HG03175 (cell line): ENCODE measurements around the gene KLK10.
"Not testable (repeated sequence)": the region's sequence is repeated elsewhere in the genome, so short reads cannot be mapped to it uniquely, and the experiment has no call there.

ENCODE experiments used
- ATAC-seq: cut with Tn5 transposase; IDR thresholded peaks from one replicate; pipeline ENCODE4 v1.9.1; 2021; ENCODE audit warnings: mild to moderate bottlenecking, moderate library complexity; ENCODE audit not compliant: unreplicated experiment

KLK10 gene

DNA sequence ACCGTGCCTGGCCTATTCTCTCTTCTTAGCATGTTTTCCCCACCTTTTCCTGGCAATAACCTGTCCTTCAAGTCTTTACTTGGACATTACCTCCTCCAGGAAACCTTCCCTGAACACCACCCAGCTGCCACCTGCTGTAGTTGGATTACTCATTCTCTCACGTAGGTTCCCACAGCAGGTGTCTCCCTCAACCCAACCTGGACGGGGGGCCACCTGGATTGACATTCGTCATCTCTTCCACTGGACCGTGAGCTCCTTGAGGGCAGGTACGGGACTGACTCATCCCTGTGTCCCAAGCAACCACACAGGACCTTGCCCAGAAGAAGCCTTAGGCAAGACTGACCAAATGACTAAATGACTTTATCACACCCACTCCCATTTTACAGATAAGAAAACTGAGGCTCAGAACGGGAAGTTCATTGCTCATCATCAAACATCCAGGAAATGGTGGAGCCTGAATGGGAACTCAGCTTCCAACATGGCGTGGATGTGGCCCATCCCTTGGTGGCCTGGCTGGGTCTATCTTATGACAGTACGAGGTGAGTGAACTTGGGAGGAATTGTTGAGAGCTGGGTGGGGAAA lies 46.6 kb downstream of the KLK10 start:
- ATAC-seq: no peak

DNA sequence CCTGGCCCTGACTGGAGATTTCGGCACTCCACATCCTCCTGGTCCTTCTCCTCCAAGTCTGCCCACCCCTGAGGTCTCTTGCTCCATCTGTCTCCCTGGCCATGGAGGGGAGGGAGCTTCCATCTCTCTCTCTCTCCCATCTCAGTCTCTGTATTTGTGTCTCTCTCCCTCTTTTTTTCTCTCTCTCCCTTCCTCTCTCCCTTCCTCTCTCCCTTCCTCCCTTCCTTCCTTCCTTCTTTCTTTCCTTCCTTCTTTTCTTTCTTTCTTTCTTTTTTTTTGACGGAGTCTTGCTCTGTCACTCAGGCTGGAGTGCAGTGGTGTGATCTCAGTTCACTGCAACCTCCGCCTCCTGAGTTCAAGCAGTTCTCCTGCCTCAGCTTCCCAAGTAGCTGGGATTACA lies 49.7 kb downstream of the KLK10 start:
- not testable (repeated sequence) for ATAC-seq

DNA sequence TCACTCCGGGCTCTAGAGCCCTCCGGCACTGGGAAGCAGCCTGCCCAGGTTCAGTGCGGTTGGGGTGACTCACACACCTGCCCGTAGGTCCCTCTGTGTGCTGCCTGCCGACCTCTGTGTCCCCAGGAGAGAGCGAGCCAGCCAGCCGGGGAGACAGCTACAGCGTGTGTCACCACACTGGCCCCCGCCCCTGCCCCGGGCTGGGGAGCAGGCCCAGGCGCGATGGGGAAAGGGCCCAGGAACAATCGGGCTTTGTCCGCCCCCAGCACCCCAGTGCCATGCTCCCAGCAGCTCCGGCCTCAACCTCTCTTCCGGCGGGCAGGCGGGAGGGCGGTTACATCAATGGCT lies 50.1 kb downstream of the KLK10 start, which contains the start of gene KLK6:
Gene KLK6 (minus strand): TSS at position 179 of the 348 bp plus-strand sequence. CDS start 1,487 bp downstream, outside the sequence.
- ATAC-seq: no peak

DNA sequence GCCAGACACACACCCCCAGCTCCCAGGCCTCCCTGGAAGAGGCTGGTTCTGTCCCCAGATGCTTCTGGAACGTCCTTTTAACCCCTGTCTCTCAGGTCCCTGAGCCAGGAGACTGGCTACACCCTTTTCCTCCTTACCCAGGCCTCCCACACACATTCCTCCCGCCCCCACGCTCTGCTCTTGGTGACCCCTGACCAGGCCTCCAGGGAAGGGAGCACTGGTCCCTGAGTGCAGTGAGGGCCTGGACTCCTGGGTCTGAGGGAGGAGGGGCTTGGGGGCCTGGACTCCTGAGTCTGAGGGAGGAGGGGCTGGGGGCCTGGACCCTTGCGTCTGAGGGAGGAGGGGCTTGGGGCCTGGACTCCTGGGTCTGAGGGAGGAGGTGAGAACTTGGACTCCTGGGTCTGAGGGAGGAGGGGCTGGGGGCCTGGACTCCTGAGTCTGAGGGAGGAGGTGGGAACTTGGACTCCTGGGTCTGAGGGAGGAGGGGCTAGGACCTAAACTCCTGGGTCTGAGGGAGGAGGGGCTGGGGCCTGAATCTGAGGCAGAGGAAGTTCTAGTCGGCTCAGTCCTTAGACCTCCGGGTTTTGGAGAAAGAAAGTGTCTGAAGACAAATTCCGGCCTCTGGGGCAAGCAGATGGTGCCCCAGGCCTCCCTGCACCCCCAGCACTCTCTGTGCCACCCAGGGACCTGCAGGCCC lies 50.6 kb downstream of the KLK10 start:
- ATAC-seq: no peak

DNA sequence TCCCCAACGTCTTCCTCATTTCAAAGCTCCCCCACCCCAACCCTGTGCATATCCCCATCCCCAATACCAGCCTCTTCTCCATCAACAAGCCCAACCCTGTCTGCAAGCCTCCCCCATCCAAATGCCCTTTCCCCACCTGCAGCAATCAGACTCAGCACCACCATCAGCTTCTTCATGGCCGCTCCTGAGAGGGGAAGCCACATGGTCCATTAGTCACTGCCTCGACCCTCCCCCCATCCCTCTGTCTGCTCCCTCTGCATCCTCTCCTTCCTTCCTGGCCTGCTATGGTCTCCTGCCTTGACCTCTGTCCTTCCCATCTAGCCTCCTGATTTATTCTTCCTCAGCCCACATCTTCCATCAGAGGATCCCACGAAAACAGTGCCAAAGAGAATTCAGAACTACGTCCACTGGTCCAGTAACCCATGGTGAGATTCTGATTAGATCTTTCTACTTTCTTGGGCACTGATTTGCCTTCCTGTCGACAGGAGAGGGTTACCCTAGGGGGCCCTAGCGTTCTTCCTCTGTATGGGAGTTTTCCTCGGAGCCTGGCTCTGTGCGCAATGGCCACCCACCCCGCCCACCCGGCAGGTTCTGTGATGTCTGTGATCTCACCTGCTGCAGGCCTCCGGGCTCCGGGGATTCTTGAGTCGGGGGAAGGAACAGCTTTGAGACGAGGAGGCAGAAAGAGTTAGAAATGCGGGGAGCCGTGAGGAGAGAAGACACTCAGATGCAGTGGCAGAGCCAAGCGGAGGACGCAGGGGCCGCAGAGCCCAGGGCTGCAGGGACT lies 51.4 kb downstream of the KLK10 start:
- no peak for ATAC-seq

DNA sequence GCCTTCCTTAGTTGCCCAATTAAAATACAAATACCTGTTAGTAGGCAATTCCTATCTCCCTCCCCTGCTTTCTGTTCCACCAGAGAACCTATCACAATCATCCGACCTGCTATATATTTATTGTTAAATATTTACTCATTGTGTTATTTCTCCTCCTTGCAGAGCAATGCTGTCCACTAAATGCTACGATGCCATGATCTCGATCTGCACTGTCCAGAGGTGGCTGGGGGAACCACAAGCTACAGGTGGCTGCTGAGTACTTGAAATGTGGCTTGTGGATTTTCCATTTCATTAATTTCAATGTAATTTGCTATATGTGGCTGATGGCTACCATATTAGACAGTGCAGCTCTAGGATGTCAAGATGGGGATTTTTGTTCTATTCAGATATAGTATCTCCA lies 55.2 kb downstream of the KLK10 start:
- ATAC-seq: no peak

DNA sequence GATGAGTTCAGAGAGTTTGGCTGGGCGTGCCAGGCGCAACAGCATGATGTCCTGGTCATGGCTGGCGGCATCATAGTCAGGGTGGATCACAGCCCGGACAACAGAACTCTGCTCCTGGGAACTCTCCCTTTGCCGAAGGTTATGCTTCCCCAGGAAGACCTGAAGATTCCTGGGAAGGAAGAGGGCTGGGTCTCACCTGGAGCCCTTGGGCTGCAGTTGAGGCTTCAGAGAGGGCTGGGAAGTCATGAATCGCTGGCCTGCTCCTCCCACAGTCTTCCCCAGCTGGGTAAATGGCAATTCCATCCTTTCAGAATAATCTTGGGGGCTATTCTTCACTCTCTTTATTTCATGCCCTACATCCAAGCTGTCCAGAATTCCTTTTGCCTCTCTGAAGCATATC lies 56.1 kb downstream of the KLK10 start:
- no peak for ATAC-seq
